HT1080 (cell line): Measurements from ENCODE around the gene DOK4. TPM values are rescaled to one million over a fixed set of nuclear protein-coding genes. Genes with fewer than 3 reads are reported as not detected.
A peak's percentile ranks its signal among the peaks of the same experiment; 100 is the strongest.

Experiments used
- DNase-seq: peaks from one replicate; pipeline ENCODE4 v3.0.0-alpha.2; 2015; ENCODE audit warnings: low read depth
- total RNA-seq: library from RNA; depleted of rRNA; stranded (reverse); fragments of >200 nt; shearing (Covaris generic); gene quantifications from 2 replicates; pipeline ENCODE4 v1.2.3, GENCODE V29; 2014

The DOK4 gene
- total RNA-seq, 1 experiment from 2014 or later = 5.0 TPM

- DNase-seq = peak; percentile 61
Observed at GRCh38 chr16:57519796-57520360, 33.6 kb upstream of the DOK4 start.

- no peak for DNase-seq
Observed at GRCh38 chr16:57518922-57519321, 32.6 kb upstream of the DOK4 start.

DNA sequence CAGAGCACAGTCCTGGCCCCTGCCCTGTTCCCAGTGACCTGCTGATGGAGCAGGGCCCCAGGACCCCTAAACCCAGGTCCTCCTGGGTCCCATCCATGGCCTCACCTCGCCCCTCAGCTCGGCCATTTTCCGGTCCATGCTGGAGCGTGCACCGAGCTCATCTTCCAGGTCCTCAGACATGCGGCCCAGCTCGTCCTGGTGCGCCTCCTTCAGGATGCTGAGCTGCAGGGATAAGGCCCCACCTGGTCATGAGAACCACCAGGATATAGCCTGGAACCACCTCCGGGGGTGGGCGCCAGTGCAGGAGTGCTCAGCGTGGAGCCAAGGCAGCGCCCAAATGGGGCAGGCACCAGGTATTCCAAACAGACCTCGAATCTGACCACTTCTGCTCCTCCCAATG is 32.2 kb upstream of the DOK4 start:
- DNase-seq = no peak

- DNase-seq = no peak
Observed at GRCh38 chr16:57517397-57518367, 31.4 kb upstream of the DOK4 start.

GRCh38 chr16:57516773-57517172 is 30.5 kb upstream of the DOK4 start:
- DNase-seq = no peak

- DNase-seq = no peak
Observed at GRCh38 chr16:57516176-57516725, 30.0 kb upstream of the DOK4 start.

DNA sequence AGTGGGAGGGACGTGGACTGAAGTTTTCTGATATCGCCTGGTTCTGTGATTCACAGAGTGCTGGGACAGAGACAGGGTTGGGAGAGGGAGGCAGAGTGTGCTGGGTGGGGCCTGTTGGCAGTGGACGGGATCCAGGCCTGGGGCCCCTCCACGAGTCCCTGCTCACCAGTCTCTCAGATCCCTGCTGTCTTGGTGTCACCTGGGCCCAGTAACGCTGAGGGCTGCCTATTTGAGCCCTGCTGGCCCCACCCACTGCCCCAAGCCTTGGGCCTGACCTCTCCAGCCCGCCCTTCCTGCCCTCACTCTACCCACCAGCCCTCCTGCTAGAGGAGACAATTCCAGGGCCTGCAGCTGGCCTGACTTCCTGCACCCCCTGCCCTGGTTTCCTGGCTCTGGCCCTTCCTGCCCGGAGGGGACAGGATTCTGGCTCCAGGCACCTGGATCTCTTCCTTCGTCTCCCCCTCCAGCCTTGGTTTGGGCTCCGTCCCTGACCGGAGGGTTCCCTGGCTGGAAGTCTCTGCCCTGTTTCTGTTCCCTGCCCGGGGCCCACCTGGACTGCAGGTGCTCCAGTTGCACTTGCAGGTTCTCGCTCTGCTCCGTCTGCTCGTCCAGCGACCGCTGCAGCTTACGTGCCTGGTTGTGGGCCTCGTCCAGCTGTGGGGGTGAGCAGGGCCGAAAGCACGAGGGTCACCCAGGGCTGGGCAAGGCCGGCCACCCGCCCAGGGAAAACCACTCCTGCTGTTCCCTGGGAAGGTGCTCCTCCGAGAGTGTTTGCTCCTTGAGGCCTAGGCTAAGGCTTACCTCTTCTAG is 28.7 kb upstream of the DOK4 start:
- DNase-seq = no peak

DNA sequence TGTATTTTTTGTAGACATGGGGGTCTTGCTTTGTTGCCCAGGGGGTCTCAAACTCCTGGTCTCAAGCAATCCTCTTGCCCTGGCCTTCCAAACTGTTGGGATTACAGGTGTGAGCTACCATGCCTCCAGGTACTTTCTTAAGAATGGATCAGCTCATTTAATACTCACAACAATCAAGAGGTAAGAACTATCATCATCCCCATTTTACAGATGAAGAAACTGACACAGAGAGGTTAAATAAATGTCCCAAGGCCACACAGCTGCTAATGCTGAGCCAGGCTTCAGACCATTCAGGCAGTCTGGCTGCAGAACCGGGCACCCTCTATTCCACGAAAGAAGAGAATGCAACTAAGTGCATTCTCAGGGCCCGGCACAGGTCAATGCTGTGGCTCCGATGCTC is 28.1 kb upstream of the DOK4 start:
- no peak for DNase-seq

- DNase-seq = no peak
Observed at GRCh38 chr16:57513371-57514102, 27.2 kb upstream of the DOK4 start.

- no peak for DNase-seq
Observed at GRCh38 chr16:57512296-57513001, 26.2 kb upstream of the DOK4 start.

DNA sequence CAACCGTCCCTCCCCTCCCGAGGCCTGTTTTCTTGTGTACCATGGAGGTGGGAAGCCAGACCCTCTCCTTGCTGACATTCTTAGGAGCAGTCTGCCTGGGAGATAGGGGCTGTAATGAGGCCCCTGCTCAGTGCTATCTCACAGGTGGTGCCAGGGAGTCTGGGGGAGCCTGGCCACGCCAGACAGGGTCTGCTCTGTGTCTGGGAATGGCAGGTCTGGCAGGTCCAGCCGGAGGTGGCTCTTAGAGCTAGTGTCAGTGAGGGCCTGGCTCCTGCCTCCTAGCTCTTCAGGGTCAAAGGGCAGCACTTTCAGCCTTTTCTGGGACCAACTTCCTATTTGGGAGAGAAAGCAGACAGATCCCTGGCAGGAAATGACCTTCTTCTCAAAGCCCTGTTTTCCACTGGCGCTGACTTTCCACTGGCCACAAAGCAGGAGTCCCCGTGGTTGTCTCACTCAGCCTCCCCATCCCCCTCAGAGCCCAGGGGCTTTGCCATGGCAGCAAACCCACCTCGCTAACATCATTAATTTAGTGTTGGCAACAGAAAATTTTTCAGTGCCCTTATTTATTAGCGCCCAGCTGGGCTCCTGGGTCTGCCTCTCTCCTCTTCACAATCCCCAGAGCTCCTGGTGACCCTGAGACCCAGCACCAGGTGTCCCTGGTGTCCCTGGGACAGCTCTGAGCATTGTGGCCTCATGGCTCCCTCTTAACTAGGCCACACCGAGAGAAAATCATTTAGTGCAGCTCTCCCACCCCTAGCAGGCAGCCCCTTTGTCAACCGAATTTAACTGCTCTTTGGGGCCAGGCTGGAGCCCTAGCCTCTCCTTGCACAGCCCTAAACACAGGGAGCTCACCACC is 24.0 kb upstream of the DOK4 start:
- no peak for DNase-seq

- DNase-seq = no peak
Observed at GRCh38 chr16:57509231-57509923, 23.1 kb upstream of the DOK4 start.

DNA sequence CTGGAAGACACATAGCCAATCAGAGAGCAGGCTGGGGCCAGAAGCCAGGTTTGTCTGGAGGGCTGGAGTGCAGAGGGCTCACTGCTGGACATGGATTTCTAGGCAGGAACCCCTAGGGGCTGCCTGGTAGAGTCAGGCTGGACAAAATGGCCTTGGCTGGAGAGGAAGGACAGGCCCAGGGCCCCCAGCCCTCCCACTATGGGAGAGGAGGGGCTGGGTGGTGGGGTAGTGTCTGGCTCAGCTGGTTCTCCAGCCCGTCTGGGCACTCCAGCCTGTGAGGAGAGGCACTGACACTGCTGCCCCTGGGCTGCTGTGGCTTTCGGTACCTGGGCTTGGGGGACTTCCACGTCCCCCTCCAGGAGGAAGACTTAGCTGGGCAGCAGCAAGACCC is 21.7 kb upstream of the DOK4 start:
- no peak for DNase-seq

DNA sequence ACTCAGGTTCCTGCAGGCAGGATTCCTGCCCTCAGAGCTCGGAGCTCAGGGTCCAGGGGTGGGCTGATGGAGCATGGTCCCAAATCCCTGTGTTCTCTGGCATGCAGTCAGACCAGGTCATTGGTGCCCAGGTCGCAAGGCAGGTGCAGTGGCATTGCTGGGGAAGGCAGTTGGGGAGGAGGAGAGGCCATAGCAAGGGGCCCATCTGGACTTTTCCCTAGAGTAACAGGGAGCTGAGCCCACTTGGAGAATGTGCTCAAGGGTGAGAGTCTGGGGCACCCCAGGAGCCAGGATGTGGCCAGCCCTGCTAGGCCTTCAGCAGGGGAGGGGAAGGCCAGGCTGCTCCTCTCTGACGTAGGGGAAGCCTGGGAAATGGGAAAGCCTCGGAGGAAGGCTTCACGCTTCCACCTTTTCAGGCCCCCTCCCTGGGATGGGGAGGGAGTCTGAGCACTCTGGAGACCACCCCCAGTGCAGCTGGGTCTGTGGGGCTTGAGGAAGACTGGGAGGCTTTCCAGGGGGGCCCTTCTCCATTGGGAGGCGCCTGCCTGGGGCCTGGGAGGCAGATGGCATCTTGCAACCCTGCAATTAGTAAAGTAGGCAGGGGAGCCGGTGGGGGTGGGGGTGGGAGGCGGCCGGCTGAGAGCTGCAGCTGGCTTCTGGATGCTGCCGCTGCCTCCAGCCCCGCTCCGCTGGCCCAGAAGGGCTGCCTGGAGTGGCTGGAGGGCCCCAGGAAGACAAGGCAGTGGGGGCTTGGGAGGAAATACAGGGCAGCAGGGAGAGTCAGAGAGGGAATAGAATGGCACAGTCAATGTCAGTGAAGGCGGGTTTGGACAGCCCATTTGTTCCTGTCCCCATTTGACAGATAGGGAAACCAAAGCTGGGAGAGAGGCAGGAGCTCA is 21.1 kb upstream of the DOK4 start:
- no peak for DNase-seq

GRCh38 chr16:57505169-57505568 is 18.9 kb upstream of the DOK4 start:
- DNase-seq = no peak

DNA sequence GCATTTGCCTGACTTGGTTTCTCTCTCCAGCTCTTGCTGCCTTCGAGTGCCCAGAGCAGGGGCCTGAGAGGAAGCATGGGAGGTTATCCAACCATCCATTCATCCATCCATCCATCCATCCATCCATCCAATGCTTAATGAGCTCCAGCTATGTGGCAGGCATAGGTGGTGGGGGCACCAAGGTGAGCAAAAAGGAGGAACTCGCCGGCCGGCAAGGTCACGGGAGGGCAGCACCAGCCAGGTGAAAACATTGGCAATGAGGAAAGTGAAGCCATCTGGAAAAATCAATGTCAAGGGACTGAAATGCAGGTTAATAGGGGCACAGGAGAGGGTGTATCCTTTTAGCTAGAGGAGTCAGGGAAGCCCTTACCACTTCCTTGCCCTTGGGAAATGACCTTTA is 18.2 kb upstream of the DOK4 start:
- no peak for DNase-seq

DNA sequence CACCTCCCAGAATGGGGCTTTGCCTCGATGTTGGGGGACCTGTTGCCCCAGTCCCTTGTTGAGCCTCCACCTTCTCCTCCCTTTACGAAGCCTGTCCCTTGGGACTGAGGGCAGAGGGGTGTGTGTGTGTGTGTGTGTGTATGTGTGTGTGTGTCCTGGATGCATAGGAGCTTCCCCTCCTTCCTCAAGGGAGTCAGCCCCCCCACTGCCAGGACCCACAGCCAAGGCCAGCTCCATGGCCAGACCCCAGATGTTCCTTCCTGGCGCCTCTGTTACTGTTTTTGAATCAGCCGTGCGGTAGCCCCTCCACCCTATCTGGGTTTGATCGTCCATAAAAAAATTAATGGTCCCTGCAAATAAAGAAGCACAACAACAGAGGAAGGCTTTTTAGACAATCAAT is 17.7 kb upstream of the DOK4 start:
- no peak for DNase-seq

- no peak for DNase-seq
Observed at GRCh38 chr16:57503366-57503765, 17.1 kb upstream of the DOK4 start.
